Epithelial cell of umbilical artery (primary cell): ENCODE measurements around the gene EIF5A. TPM values are rescaled to one million over a fixed set of nuclear protein-coding genes. Genes with fewer than 3 reads are reported as not detected.

Experiments
- total RNA-seq: library from RNA; depleted of rRNA; stranded (reverse); fragments of >200 nt; gene quantifications from 2 replicates; pipeline ENCODE4 v1.2.3, GENCODE V29; 2014

The EIF5A gene
- total RNA-seq: 761 and 967 TPM in 2 replicates

GRCh38 chr17:7306911-7307685, at the start of gene EIF5A:
TSS of gene EIF5A (plus strand) at chr17:7307628. CDS start at chr17:7309636, 2,008 bp downstream.

GRCh38 chr17:7262192-7262934, 45.1 kb upstream of the EIF5A start, which contains the start of gene CLDN7:
TSS of gene CLDN7 (minus strand) at chr17:7262478. CDS start at chr17:7262043, 435 bp downstream.

GRCh38 chr17:7281074-7281952, 26.1 kb upstream of the EIF5A start, which contains the start of gene SLC2A4:
TSS of gene SLC2A4 (plus strand) at chr17:7281718. CDS start at chr17:7281935, 217 bp downstream.

GRCh38 chr17:7294614-7295153, 12.7 kb upstream of the EIF5A start, which contains the start of gene YBX2:
TSS of gene YBX2 (minus strand) at chr17:7294639. CDS start at chr17:7294500, 139 bp downstream.

GRCh38 chr17:7314719-7315569, 7.5 kb downstream of the EIF5A start, which contains the start of gene GPS2:
TSS of gene GPS2 (minus strand) at chr17:7315360. CDS start at chr17:7315052, 308 bp downstream.

GRCh38 chr17:7328840-7329373, 21.5 kb downstream of the EIF5A start, which contains the start of gene NEURL4:
TSS of gene NEURL4 (minus strand) at chr17:7329335. CDS start at chr17:7329312, 23 bp downstream.

GRCh38 chr17:7336240-7337175, 29.1 kb downstream of the EIF5A start, which contains the start of gene ACAP1:
TSS of gene ACAP1 (plus strand) at chr17:7336529. CDS start at chr17:7336735, 206 bp downstream.

GRCh38 chr17:7351665-7352502, 44.5 kb downstream of the EIF5A start, which contains the start of gene KCTD11:
TSS of gene KCTD11 (plus strand) at chr17:7352162.

GRCh38 chr17:7355053-7355452, 47.6 kb downstream of the EIF5A start, which contains the start of gene TMEM95:
TSS of gene TMEM95 (plus strand) at chr17:7355156. CDS start at chr17:7355205, 49 bp downstream.

Other genes with a start within 250 kb of the EIF5A start
- 0.15 TPM in 1 of 2 replicates, not detected in the other for gene CLEC10A, start 227.4 kb upstream of the EIF5A start, total RNA-seq
- not detected in 2 replicates for gene ASGR2, start 192.8 kb upstream of the EIF5A start, total RNA-seq
- 5.5 and 9.1 TPM in 2 replicates for gene ASGR1, start 128.3 kb upstream of the EIF5A start, total RNA-seq
- 7.8 and 10.4 TPM in 2 replicates for gene DLG4, start 87.8 kb upstream of the EIF5A start, total RNA-seq
- 164 and 179 TPM in 2 replicates for gene ACADVL, start 87.7 kb upstream of the EIF5A start, total RNA-seq
- 36.1 and 40.6 TPM in 2 replicates for gene DVL2, start 73.1 kb upstream of the EIF5A start, total RNA-seq
- 39.7 and 43.9 TPM in 2 replicates for gene PHF23, start 68.2 kb upstream of the EIF5A start, total RNA-seq
- gene GABARAP, start 65.2 kb upstream of the EIF5A start, total RNA-seq: 52.1 and 157 TPM in 2 replicates
- gene CTDNEP1, start 55.9 kb upstream of the EIF5A start, total RNA-seq: 14.1 and 19.5 TPM in 2 replicates
- gene ELP5, start 55.4 kb upstream of the EIF5A start, total RNA-seq: 48.8 and 52.3 TPM in 2 replicates
- gene CLDN7, start 45.1 kb upstream of the EIF5A start, total RNA-seq: 12.9 and 15.6 TPM in 2 replicates
- gene SLC2A4, start 25.9 kb upstream of the EIF5A start, total RNA-seq: under 0.01 and 0.30 TPM in 2 replicates
- 0.15 TPM in 1 of 2 replicates, not detected in the other for gene YBX2, start 13.0 kb upstream of the EIF5A start, total RNA-seq
- gene GPS2, start 7.7 kb downstream of the EIF5A start, total RNA-seq: 34.8 and 60.0 TPM in 2 replicates
- gene NEURL4, start 21.7 kb downstream of the EIF5A start, total RNA-seq: 12.0 and 17.9 TPM in 2 replicates
- gene ACAP1, start 28.9 kb downstream of the EIF5A start, total RNA-seq: not detected in 2 replicates
- gene KCTD11, start 44.5 kb downstream of the EIF5A start, total RNA-seq: 1.9 and 2.9 TPM in 2 replicates
- not detected in 2 replicates for gene TMEM95, start 47.5 kb downstream of the EIF5A start, total RNA-seq
- gene TNK1, start 73.5 kb downstream of the EIF5A start, total RNA-seq: 0.91 TPM in 1 of 2 replicates, not detected in the other
- 8.4 and 15.3 TPM in 2 replicates for gene PLSCR3, start 86.9 kb downstream of the EIF5A start, total RNA-seq
- 71.3 and 188 TPM in 2 replicates for gene TMEM256, start 96.5 kb downstream of the EIF5A start, total RNA-seq
- gene NLGN2, start 100.2 kb downstream of the EIF5A start, total RNA-seq: 2.1 and 2.6 TPM in 2 replicates
- not detected in 2 replicates for gene SPEM1, start 112.7 kb downstream of the EIF5A start, total RNA-seq
- not detected in 2 replicates for gene SPEM2, start 118.0 kb downstream of the EIF5A start, total RNA-seq
- not detected in 2 replicates for gene SPEM3, start 121.2 kb downstream of the EIF5A start, total RNA-seq
- 5.6 and 7.5 TPM in 2 replicates for gene TMEM102, start 127.8 kb downstream of the EIF5A start, total RNA-seq
- gene FGF11, start 131.9 kb downstream of the EIF5A start, total RNA-seq: 0.15 and 0.32 TPM in 2 replicates
- gene CHRNB1, start 137.4 kb downstream of the EIF5A start, total RNA-seq: 4.5 and 6.5 TPM in 2 replicates
- gene ZBTB4, start 172.0 kb downstream of the EIF5A start, total RNA-seq: 6.7 and 7.1 TPM in 2 replicates
- gene SLC35G6, start 173.8 kb downstream of the EIF5A start, total RNA-seq: not detected in 2 replicates
- 54.1 and 66.9 TPM in 2 replicates for gene POLR2A, start 176.7 kb downstream of the EIF5A start, total RNA-seq
- 3.6 and 6.5 TPM in 2 replicates for gene TNFSF12, start 241.4 kb downstream of the EIF5A start, total RNA-seq